Fibroblast of pulmonary artery (primary cell): ENCODE results near the gene FERMT3.
A peak's percentile ranks its signal among the peaks of the same experiment; 100 is the strongest.

Experiments used
- DNase-seq: peaks from one replicate; pipeline ENCODE4 v3.0.0-alpha.2; 2010; ENCODE audit warnings: low read depth
- H3K4me3 ChIP-seq: replicated peaks from 2 replicates; pipeline ENCODE4 v1.5.1; 2011; ENCODE audit warnings: low read depth, mild to moderate bottlenecking, control low read depth, low read length, moderate library complexity
- TF ChIP-seq, protein P1 (sequence below): IDR thresholded peaks from 2 replicates; pipeline ENCODE4 v1.5.1; 2011; ENCODE audit warnings: mild to moderate bottlenecking, control low read depth, low read length, inconsistent platforms; ENCODE audit errors: missing control alignments

The FERMT3 gene

DNA sequence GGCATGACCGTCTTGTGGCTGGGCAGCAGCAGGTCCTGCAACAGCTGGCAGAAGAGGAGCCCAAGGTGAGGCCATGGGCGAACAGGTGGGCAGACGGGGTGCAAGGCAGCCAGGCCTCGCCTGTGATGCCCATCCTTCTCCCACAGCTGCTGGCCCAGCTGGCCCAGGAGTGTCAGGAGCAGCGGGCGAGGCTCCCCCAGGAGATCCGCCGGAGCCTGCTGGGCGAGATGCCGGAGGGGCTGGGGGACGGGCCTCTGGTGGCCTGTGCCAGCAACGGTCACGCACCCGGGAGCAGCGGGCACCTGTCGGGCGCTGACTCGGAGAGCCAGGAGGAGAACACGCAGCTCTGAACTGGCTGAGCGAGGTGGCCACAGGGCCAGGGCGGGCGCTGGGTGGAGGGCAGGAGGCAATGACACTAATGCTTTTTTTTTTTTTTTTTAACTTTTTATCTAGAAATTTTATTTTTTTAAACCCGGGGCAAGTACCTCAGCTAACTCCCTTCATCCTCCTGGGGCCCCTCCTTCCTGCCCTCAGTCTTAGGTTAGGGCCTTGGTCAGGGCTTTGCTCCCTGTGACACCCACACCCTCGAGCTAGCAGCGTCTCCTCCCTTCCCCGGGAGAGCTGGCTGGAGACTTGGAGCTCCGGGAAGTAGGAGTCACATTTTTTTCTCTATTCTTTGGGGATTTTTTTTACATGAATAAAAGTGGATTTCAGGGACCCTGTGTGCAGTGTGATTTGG, 60.9 kb downstream of the FERMT3 start:
- H3K4me3 ChIP-seq, result no peak overlapping the region
- TF ChIP-seq, protein P1, sequence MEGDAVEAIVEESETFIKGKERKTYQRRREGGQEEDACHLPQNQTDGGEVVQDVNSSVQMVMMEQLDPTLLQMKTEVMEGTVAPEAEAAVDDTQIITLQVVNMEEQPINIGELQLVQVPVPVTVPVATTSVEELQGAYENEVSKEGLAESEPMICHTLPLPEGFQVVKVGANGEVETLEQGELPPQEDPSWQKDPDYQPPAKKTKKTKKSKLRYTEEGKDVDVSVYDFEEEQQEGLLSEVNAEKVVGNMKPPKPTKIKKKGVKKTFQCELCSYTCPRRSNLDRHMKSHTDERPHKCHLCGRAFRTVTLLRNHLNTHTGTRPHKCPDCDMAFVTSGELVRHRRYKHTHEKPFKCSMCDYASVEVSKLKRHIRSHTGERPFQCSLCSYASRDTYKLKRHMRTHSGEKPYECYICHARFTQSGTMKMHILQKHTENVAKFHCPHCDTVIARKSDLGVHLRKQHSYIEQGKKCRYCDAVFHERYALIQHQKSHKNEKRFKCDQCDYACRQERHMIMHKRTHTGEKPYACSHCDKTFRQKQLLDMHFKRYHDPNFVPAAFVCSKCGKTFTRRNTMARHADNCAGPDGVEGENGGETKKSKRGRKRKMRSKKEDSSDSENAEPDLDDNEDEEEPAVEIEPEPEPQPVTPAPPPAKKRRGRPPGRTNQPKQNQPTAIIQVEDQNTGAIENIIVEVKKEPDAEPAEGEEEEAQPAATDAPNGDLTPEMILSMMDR, result no peak
- DNase-seq, result peak; percentile 25

DNA sequence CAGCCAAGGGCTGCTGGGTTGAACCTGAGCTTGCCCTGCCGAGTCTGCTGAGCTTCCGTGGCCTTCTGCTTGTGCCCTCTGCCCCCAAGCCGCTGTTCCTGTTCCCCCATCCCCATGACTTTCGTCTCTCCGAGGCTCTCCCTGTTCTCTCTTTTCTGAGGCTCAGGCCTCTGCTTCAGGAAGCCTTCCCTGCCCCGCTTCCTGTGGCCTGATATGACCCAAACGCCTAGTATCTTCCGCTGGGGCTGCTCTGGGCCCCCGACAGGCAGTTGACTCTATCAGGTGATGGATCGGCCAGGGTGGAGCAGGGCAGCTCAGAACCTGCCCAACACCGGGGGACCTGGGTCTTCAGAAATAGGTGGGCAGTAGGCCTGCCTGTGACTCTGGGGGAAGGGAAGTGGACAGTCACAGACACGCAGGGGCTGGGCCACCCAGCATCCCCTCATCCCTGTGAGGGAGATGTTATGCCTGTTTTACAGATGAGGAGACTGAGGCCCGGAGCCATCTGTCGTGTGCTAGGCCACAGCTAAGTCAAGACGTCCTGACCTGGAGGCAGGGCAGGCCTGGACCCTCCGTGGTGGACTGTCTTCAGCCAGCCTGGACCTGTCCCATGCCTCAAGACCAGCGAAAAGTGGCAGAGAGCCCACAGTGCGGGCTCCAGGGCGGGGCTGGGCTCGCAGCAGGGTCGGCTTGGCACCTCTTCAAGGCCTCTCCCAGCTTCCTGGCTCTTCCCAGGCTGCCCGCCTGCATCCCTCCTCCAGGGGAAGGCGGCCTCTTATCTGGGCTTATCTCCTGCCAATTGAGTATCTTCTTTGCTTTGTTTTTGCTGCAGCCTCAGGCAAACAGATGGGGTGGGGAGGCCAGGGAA, 61.7 kb downstream of the FERMT3 start:
- TF ChIP-seq, protein P1, result no peak
- H3K4me3 ChIP-seq, result peak overlapping the region; percentile 67
- peak; percentile 83 for DNase-seq

DNA sequence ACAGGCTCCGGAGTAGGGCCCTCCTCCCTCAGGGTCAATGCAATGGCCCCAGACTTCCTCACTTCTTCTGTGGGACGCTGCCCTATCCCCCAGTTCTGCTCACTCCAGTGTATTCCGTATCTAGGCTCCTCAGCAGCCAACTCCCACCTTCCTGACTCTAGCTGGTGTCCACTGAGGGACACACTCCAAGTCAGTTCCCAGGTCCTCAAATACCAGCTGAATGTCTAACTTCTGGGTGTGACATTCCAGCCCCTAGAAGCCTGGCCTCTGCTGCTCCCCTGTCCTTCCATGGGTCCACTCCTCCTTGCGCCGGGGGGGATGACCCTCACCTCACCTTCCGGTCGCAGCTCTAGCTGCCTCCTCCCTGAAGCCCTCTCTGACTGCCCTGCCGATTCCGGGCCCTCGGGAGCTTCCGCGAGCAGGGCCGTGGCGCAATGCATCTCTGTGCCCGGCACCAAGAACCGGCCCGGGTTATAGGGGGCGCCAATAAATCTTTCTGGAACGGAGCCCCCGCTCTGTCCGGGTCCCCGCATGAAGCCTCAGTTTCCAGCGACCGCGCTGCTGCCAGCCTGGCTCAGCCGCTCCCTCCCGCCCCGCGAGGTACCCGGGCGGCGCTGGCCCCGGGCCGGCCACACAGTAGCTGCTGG, 62.5 kb downstream of the FERMT3 start:
- peak overlapping the region; percentile 67 for H3K4me3 ChIP-seq
- TF ChIP-seq, protein P1, result no peak
- DNase-seq, result no peak

DNA sequence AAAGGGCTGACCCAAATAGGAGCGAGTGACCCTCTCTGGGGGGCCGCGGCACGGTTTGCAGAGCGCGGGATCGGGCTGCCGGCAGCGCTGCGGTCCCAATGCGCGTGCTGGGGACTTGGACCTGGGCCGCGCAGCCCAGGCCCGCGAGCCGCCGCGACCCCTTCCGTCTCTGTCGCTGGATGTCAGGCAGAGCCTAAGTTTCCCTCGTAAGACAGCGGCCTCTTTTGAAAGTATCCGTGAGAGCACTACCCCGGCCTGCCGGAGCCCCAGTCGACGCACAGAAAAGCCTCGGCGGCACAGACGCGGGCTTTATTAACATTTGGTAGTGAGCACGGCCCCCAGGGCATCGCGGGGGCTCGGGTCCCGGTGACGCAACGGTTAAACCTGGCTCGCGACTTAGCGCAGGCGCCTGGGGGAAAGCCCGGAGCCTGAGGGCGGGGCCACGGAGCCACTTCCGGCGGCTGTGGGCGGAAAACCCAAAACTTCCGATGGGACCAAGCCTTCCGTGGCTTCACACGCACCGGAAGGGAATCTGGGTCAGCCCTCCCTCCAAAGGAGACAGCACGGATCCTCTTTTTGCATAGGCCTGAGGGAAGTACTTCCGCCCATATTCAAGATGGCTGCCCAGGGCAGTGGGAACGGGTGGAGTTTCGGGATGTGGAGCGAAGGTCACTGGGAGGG, 63.2 kb downstream of the FERMT3 start:
- peak overlapping the region; percentile 84 for H3K4me3 ChIP-seq
- TF ChIP-seq, protein P1, result no peak
- DNase-seq, result peak; percentile 100
